ENCODE data around the gene ARL4C.
A peak's percentile ranks its signal among the peaks of the same experiment; 100 is the strongest.

Gene ARL4C

GRCh38 chr2:234518986-234519642 is 22.2 kb upstream of the ARL4C start:
- no peak overlapping the region for H3K4me3 ChIP-seq
- H3K27me3 ChIP-seq (ENCODE audit: low read depth): no peaks in the 10 kb centered on the region
- H3K4me1 ChIP-seq: no peaks in the 10 kb centered on the region
- no peaks in the 10 kb centered on the region for H3K36me3 ChIP-seq (replicated peaks)
- H3K9me3 ChIP-seq: no peaks in the 10 kb centered on the region
- no peak for DNase-seq (ENCODE audit: low spot score in 2 of 2)
- in situ Hi-C loops (cut with MboI; ENCODE audit: low sequenced_read_pairs): no loop called here

- Histone ChIP-seq H3K36me3 (replicated peaks) (no peaks in the 10 kb centered on the region), H3K4me1 (no peaks in the 10 kb centered on the region), H3K9me3 (no peaks in the 10 kb centered on the region), H3K27me3 (ENCODE audit: low read depth) (no peaks in the 10 kb centered on the region), H3K4me3 (no peak overlapping the region)
- in situ Hi-C loops (cut with MboI; ENCODE audit: low sequenced_read_pairs): no loop called here
- no peak for DNase-seq (ENCODE audit: low spot score in 2 of 2)
These were observed 21.1 kb upstream of the ARL4C start for GRCh38 chr2:234517971-234518370.

- in situ Hi-C loops (cut with MboI; ENCODE audit: low sequenced_read_pairs): no loop called here
- no peaks in the 10 kb centered on the region for H3K9me3 ChIP-seq
These were observed 18.2 kb upstream of the ARL4C start for GRCh38 chr2:234514873-234515638.

GRCh38 chr2:234514099-234514498 is 17.2 kb upstream of the ARL4C start:
- Histone ChIP-seq H3K9me3 (no peaks in the 10 kb centered on the region), H3K27me3 (ENCODE audit: low read depth) (no peaks in the 10 kb centered on the region), H3K4me1 (no peaks in the 10 kb centered on the region), H3K4me3 (no peak overlapping the region), H3K36me3 (replicated peaks) (no peaks in the 10 kb centered on the region)
- no peak for DNase-seq (ENCODE audit: low spot score in 2 of 2)
- in situ Hi-C loops (cut with MboI; ENCODE audit: low sequenced_read_pairs): no loop called here

More at GRCh38 chr2:234514873-234515638, 18.2 kb upstream of the ARL4C start:
- Histone ChIP-seq H3K36me3 (replicated peaks) (no peaks in the 10 kb centered on the region), H3K27me3 (ENCODE audit: low read depth) (no peaks in the 10 kb centered on the region), H3K4me1 (no peaks in the 10 kb centered on the region), H3K4me3 (no peak overlapping the region)
- DNase-seq (ENCODE audit: low spot score in 2 of 2): peak in 1 of 2 experiments; percentile 14

GRCh38 chr2:234512884-234513669 is 16.2 kb upstream of the ARL4C start:
- no peaks in the 10 kb centered on the region for H3K9me3 ChIP-seq
- no peaks in the 10 kb centered on the region for H3K4me1 ChIP-seq
- no peak for DNase-seq (ENCODE audit: low spot score in 2 of 2)
- no peaks in the 10 kb centered on the region for H3K36me3 ChIP-seq (replicated peaks)
- no peak overlapping the region for H3K4me3 ChIP-seq
- in situ Hi-C loops (cut with MboI; ENCODE audit: low sequenced_read_pairs): no loop called here
- no peaks in the 10 kb centered on the region for H3K27me3 ChIP-seq (ENCODE audit: low read depth)

- in situ Hi-C loops (cut with MboI; ENCODE audit: low sequenced_read_pairs): no loop called here
- no peaks in the 10 kb centered on the region for H3K4me1 ChIP-seq
- H3K27me3 ChIP-seq (ENCODE audit: low read depth): no peaks in the 10 kb centered on the region
- no peaks in the 10 kb centered on the region for H3K36me3 ChIP-seq (replicated peaks)
- no peak for DNase-seq (ENCODE audit: low spot score in 2 of 2)
- H3K4me3 ChIP-seq: no peak overlapping the region
- H3K9me3 ChIP-seq: no peaks in the 10 kb centered on the region
These were observed 6.0 kb upstream of the ARL4C start for GRCh38 chr2:234502919-234503285.

- H3K9me3 ChIP-seq: no peaks in the 10 kb centered on the region
- peaks cover 2% of the 10 kb centered on the region; the same call in 1 of the 2 replicates for H3K4me1 ChIP-seq
- DNase-seq (ENCODE audit: low spot score in 2 of 2): no peak
- no peaks in the 10 kb centered on the region for H3K36me3 ChIP-seq (replicated peaks)
- in situ Hi-C loops (cut with MboI; ENCODE audit: low sequenced_read_pairs): no loop called here
- H3K27me3 ChIP-seq (ENCODE audit: low read depth): no peaks in the 10 kb centered on the region
- no peak overlapping the region for H3K4me3 ChIP-seq
These were observed 5.5 kb upstream of the ARL4C start for GRCh38 chr2:234502285-234502918.

- DNase-seq (ENCODE audit: low spot score in 2 of 2): peak; percentile 61 to 67
- H3K36me3 ChIP-seq (replicated peaks): no peaks in the 10 kb centered on the region
These were observed 3.6 kb upstream of the ARL4C start for GRCh38 chr2:234500394-234501006.

GRCh38 chr2:234497594-234498235 is 834 bp upstream of the ARL4C start:
- Histone ChIP-seq H3K4me1 (peaks cover 9% of the 10 kb centered on the region), H3K36me3 (replicated peaks) (peaks cover 6% of the 10 kb centered on the region; the same call in 1 of the 2 replicates), H3K4me3 (peak overlapping the region; percentile 31), H3K9me3 (no peaks in the 10 kb centered on the region), H3K27me3 (ENCODE audit: low read depth) (no peaks in the 10 kb centered on the region)
- in situ Hi-C loops (cut with MboI; ENCODE audit: low sequenced_read_pairs): loop anchor here (5.0 kb wide), 2 partner anchors 210 to 360 kb away; no protein-coding TSS in a partner anchor
- no peak for DNase-seq (ENCODE audit: low spot score in 2 of 2)

More at GRCh38 chr2:234500394-234501006, 3.6 kb upstream of the ARL4C start:
- Histone ChIP-seq H3K27me3 (ENCODE audit: low read depth) (no peaks in the 10 kb centered on the region), H3K9me3 (no peaks in the 10 kb centered on the region), H3K4me1 (peaks cover 3% of the 10 kb centered on the region; the same call in 1 of the 2 replicates), H3K4me3 (no peak overlapping the region)
- in situ Hi-C loops (cut with MboI; ENCODE audit: low sequenced_read_pairs): no loop called here

GRCh38 chr2:234496055-234496834 is 636 bp downstream of the ARL4C start:
- no peaks in the 10 kb centered on the region for H3K27me3 ChIP-seq (ENCODE audit: low read depth)
- peaks cover 9% of the 10 kb centered on the region for H3K4me1 ChIP-seq
- in situ Hi-C loops (cut with MboI; ENCODE audit: low sequenced_read_pairs): loop anchor here (5.0 kb wide), 2 partner anchors 209 to 359 kb away; no protein-coding TSS in a partner anchor
- DNase-seq (ENCODE audit: low spot score in 2 of 2): peak; percentile 42 to 53
- peaks cover 6% of the 10 kb centered on the region; the same call in 1 of the 2 replicates for H3K36me3 ChIP-seq (replicated peaks)
- H3K9me3 ChIP-seq: no peaks in the 10 kb centered on the region
- H3K4me3 ChIP-seq: peak overlapping the region; percentile 61

GRCh38 chr2:234495251-234496054 is 1.4 kb downstream of the ARL4C start:
- in situ Hi-C loops (cut with MboI; ENCODE audit: low sequenced_read_pairs): loop anchor here (5.0 kb wide), 2 partner anchors 208 to 358 kb away; no protein-coding TSS in a partner anchor
- peaks cover 9% of the 10 kb centered on the region for H3K4me1 ChIP-seq
- no peaks in the 10 kb centered on the region for H3K9me3 ChIP-seq
- DNase-seq (ENCODE audit: low spot score in 2 of 2): peak in 1 of 2 experiments; percentile 33
- H3K36me3 ChIP-seq (replicated peaks): peaks cover 6% of the 10 kb centered on the region; the same call in 1 of the 2 replicates
- H3K4me3 ChIP-seq: peak overlapping the region; percentile 61
- no peaks in the 10 kb centered on the region for H3K27me3 ChIP-seq (ENCODE audit: low read depth)

Measured in HAP-1 (cell line).